HFF-Myc (cell line): ENCODE data around the gene RASD2.

ENCODE experiments used
- DNase-seq: peaks from one replicate; pipeline ENCODE4 v3.0.0-alpha.2; 2011; ENCODE audit warnings: low read depth; ENCODE audit errors: extremely low read depth
- H3K4me3 ChIP-seq: replicated peaks from 2 replicates; pipeline ENCODE4 v1.5.1; 2011; ENCODE audit warnings: low read depth, mild to moderate bottlenecking, control low read depth, low read length
- TF ChIP-seq, protein P1 (sequence below): IDR thresholded peaks from 2 replicates; pipeline ENCODE4 v1.5.1; 2012; ENCODE audit warnings: mild to moderate bottlenecking, low read depth, low read length, control low read depth; ENCODE audit errors: missing control alignments

RASD2 gene

GRCh38 chr22:35546886-35547285 lies 6.3 kb downstream of the RASD2 start:
- TF ChIP-seq, protein P1, sequence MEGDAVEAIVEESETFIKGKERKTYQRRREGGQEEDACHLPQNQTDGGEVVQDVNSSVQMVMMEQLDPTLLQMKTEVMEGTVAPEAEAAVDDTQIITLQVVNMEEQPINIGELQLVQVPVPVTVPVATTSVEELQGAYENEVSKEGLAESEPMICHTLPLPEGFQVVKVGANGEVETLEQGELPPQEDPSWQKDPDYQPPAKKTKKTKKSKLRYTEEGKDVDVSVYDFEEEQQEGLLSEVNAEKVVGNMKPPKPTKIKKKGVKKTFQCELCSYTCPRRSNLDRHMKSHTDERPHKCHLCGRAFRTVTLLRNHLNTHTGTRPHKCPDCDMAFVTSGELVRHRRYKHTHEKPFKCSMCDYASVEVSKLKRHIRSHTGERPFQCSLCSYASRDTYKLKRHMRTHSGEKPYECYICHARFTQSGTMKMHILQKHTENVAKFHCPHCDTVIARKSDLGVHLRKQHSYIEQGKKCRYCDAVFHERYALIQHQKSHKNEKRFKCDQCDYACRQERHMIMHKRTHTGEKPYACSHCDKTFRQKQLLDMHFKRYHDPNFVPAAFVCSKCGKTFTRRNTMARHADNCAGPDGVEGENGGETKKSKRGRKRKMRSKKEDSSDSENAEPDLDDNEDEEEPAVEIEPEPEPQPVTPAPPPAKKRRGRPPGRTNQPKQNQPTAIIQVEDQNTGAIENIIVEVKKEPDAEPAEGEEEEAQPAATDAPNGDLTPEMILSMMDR, result no peak
- DNase-seq, result no peak
- no peak overlapping the region for H3K4me3 ChIP-seq

GRCh38 chr22:35547987-35548721 lies 7.5 kb downstream of the RASD2 start:
- TF ChIP-seq, protein P1, result no peak

DNA sequence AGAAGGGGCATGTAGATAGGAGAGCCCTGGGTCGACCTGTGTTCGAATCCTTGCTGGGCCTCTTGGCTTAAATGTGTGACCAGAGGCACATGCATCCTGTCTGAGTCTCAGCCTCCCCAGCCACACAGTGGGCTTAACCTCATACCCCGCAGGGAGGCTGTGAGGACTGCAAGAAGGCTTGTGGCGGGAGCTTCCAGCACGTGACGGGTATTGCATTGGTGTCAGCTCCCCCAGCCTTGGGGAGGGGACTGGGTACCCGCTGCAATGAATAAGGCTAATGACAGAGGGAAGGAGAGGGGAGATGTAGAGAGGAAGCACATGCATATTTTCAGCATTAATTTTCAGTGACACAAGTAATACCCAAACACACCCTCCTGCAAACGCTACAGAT lies 8.1 kb downstream of the RASD2 start:
- H3K4me3 ChIP-seq, result no peak overlapping the region
- TF ChIP-seq, protein P1, result no peak
- DNase-seq, result no peak

More at GRCh38 chr22:35547987-35548721, 7.5 kb downstream of the RASD2 start:
- no peak overlapping the region for H3K4me3 ChIP-seq
- no peak for DNase-seq

DNA sequence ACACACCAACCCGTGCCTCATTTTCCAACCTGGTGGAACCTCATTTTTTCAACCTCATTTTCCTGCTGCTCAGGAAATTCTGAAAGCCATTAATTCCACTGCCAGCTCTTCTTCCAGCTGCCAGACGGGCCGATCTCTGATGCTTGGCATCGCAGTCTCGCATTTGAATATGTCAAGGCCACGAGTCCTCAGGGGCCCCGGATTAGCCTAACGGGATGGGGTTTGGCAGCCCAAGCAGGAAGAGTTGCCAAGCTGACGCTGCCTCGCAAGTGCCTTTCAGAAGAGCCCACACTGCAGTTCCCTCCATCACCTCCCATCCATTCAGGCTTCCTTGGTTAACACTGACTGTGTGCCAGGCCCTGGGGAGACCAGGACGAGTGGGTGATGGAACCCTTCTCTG lies 8.7 kb downstream of the RASD2 start:
- no peak for DNase-seq
- TF ChIP-seq, protein P1, result no peak
- H3K4me3 ChIP-seq, result no peak overlapping the region

DNA sequence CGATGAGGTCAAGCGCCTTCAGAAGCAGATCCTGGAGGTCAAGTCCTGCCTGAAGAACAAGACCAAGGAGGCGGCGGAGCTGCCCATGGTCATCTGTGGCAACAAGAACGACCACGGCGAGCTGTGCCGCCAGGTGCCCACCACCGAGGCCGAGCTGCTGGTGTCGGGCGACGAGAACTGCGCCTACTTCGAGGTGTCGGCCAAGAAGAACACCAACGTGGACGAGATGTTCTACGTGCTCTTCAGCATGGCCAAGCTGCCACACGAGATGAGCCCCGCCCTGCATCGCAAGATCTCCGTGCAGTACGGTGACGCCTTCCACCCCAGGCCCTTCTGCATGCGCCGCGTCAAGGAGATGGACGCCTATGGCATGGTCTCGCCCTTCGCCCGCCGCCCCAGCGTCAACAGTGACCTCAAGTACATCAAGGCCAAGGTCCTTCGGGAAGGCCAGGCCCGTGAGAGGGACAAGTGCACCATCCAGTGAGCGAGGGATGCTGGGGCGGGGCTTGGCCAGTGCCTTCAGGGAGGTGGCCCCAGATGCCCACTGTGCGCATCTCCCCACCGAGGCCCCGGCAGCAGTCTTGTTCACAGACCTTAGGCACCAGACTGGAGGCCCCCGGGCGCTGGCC lies 11.0 kb downstream of the RASD2 start:
- H3K4me3 ChIP-seq, result no peak overlapping the region
- TF ChIP-seq, protein P1, result no peak
- DNase-seq, result no peak

GRCh38 chr22:35552196-35552842 lies 11.7 kb downstream of the RASD2 start:
- DNase-seq, result no peak
- TF ChIP-seq, protein P1, result no peak
- no peak overlapping the region for H3K4me3 ChIP-seq
